H9 (cell line): Measurements from ENCODE around the gene SAMM50. TPM values are rescaled to one million over a fixed set of nuclear protein-coding genes. Genes with fewer than 3 reads are reported as not detected.

ENCODE experiments used
- DNase-seq: peaks from one replicate; pipeline ENCODE4 v3.0.0-alpha.2; 2017
- H2AFZ ChIP-seq: one replicate; pipeline ENCODE4 v1.6.1; 2013; ENCODE audit warnings: mild to moderate bottlenecking, low read length, control low read depth, moderate library complexity
- H2AK5ac ChIP-seq: 2 replicates; pipeline ENCODE4 v1.6.1; 2013; ENCODE audit warnings: low read length, control low read depth, mixed read lengths; ENCODE audit not compliant: insufficient read length
- H2BK120ac ChIP-seq: one replicate; pipeline ENCODE4 v1.6.1; 2013; ENCODE audit warnings: low read depth, mild to moderate bottlenecking, low read length, control low read depth, inconsistent platforms; ENCODE audit not compliant: poor library complexity, severe bottlenecking
- H2BK12ac ChIP-seq: 2 replicates; pipeline ENCODE4 v1.6.1; 2013; ENCODE audit warnings: low read length, control low read depth, mixed read lengths, low read depth; ENCODE audit not compliant: insufficient read length
- H2BK15ac ChIP-seq: 2 replicates; pipeline ENCODE4 v1.6.1; 2013; ENCODE audit warnings: low read depth, low read length, control low read depth
- H2BK20ac ChIP-seq: one replicate; pipeline ENCODE4 v1.6.1; 2013; ENCODE audit warnings: low read depth, mild to moderate bottlenecking, low read length, control low read depth, inconsistent platforms; ENCODE audit not compliant: poor library complexity, severe bottlenecking
- H2BK5ac ChIP-seq: 2 replicates; pipeline ENCODE4 v1.6.1; 2013; ENCODE audit warnings: low read length, control low read depth, mixed read lengths; ENCODE audit not compliant: insufficient read length
- H3K14ac ChIP-seq: 2 replicates; pipeline ENCODE4 v1.6.1; 2013; ENCODE audit warnings: low read length, control low read depth; ENCODE audit not compliant: insufficient read depth
- H3K18ac ChIP-seq: 2 replicates; pipeline ENCODE4 v1.6.1; 2013; ENCODE audit warnings: low read depth, mild to moderate bottlenecking, mixed read lengths, low read length, control low read depth; ENCODE audit not compliant: insufficient read length
- H3K23ac ChIP-seq: 2 replicates; pipeline ENCODE4 v1.6.1; 2013; ENCODE audit warnings: low read length, control low read depth, mixed read lengths, low read depth; ENCODE audit not compliant: insufficient read length
- H3K23me2 ChIP-seq: 2 replicates; pipeline ENCODE4 v1.6.1; 2013; ENCODE audit warnings: low read depth, mild to moderate bottlenecking, mixed read lengths, low read length, control low read depth; ENCODE audit not compliant: insufficient read length, poor library complexity, severe bottlenecking
- H3K27ac ChIP-seq: 2 replicates; pipeline ENCODE4 v1.5.1; 2013; ENCODE audit warnings: low read length, control low read depth, mixed read lengths, low read depth; ENCODE audit not compliant: insufficient read length
- H3K27me3 ChIP-seq: 2 replicates; pipeline ENCODE4 v1.6.1; 2013; ENCODE audit warnings: low read length, control low read depth, inconsistent platforms; ENCODE audit not compliant: insufficient read depth
- H3K4ac ChIP-seq: 2 replicates; pipeline ENCODE4 v1.6.1; 2013; ENCODE audit warnings: low read depth, mild to moderate bottlenecking, control low read depth, inconsistent platforms, low read length, moderate library complexity
- H3K4me1 ChIP-seq: 2 replicates; pipeline ENCODE4 v1.6.1; 2013; ENCODE audit warnings: low read length, control low read depth, inconsistent platforms; ENCODE audit not compliant: insufficient read depth
- H3K4me2 ChIP-seq: 2 replicates; pipeline ENCODE4 v1.6.1; 2013; ENCODE audit warnings: low read length, control low read depth, mixed read lengths; ENCODE audit not compliant: insufficient read length, insufficient read depth
- H3K56ac ChIP-seq: 2 replicates; pipeline ENCODE4 v1.6.1; 2013; ENCODE audit warnings: low read depth, mild to moderate bottlenecking, mixed read lengths, low read length, control low read depth; ENCODE audit not compliant: insufficient read length
- H3K79me1 ChIP-seq: 2 replicates; pipeline ENCODE4 v1.6.1; 2013; ENCODE audit warnings: low read depth, mild to moderate bottlenecking, moderate library complexity, low read length, control low read depth, inconsistent platforms; ENCODE audit not compliant: insufficient read depth, poor library complexity, severe bottlenecking
- H3K79me2 ChIP-seq: 2 replicates; pipeline ENCODE4 v1.6.1; 2013; ENCODE audit warnings: low read length, control low read depth, inconsistent platforms; ENCODE audit not compliant: insufficient read depth
- H3K9ac ChIP-seq: 2 replicates; pipeline ENCODE4 v1.6.1; 2013; ENCODE audit warnings: low read length, control low read depth, mixed read lengths; ENCODE audit not compliant: insufficient read length; ENCODE audit errors: extremely low read depth
- H3K9me3 ChIP-seq: one replicate; pipeline ENCODE4 v1.6.1; 2013; ENCODE audit warnings: low read depth, low read length, inconsistent platforms; ENCODE audit not compliant: control insufficient read depth
- H3T11ph ChIP-seq: one replicate; pipeline ENCODE4 v1.6.1; 2013; ENCODE audit warnings: mild to moderate bottlenecking, low read length, control low read depth, inconsistent platforms
- H4K20me1 ChIP-seq: one replicate; pipeline ENCODE4 v1.6.1; 2013; ENCODE audit not compliant: control insufficient read depth, insufficient read length, insufficient read depth
- H4K5ac ChIP-seq: 2 replicates; pipeline ENCODE4 v1.6.1; 2013; ENCODE audit warnings: low read depth, mild to moderate bottlenecking, mixed read lengths, low read length, control low read depth; ENCODE audit not compliant: insufficient read length
- H4K8ac ChIP-seq: replicated peaks from 2 replicates; pipeline ENCODE4 v1.6.1; 2013; ENCODE audit warnings: low read length, control low read depth, mixed read lengths, low read depth; ENCODE audit not compliant: insufficient read length
- H4K91ac ChIP-seq: 2 replicates; pipeline ENCODE4 v1.6.1; 2013; ENCODE audit warnings: low read depth, mild to moderate bottlenecking, moderate library complexity, mixed read lengths, low read length, control low read depth; ENCODE audit not compliant: insufficient read length
- H3K27ac Mint-ChIP-seq, 3 experiments: 2 replicates in 2 of 3; 3 replicates in 1 of 3; pipeline ENCODE4 v1.8.0; 2020 to 2021; ENCODE audit warnings: mixed read lengths in 3 of 3, mild to moderate bottlenecking in 1 of 3, moderate library complexity in 1 of 3
- H3K27me3 Mint-ChIP-seq: 2 replicates; pipeline ENCODE4 v1.8.0; 2021; ENCODE audit warnings: low read depth, mild to moderate bottlenecking, moderate library complexity, mixed read lengths
- H3K36me3 Mint-ChIP-seq, 3 experiments: 2 replicates in 2 of 3; 3 replicates in 1 of 3; pipeline ENCODE4 v1.8.0; 2020 to 2021; ENCODE audit warnings: low read depth in 3 of 3, mixed read lengths in 3 of 3; ENCODE audit not compliant: insufficient read depth in 1 of 3
- H3K4me1 Mint-ChIP-seq, 2 experiments: 2 replicates each; pipeline ENCODE4 v1.8.0; 2020; ENCODE audit warnings: mixed read lengths in 2 of 2
- H3K4me3 Mint-ChIP-seq, 2 experiments: 2 replicates in 1 of 2; 3 replicates in 1 of 2; pipeline ENCODE4 v1.8.0; 2020 to 2021; ENCODE audit warnings: mild to moderate bottlenecking in 2 of 2, mixed read lengths in 2 of 2, moderate library complexity in 1 of 2
- H3K9me3 Mint-ChIP-seq, 2 experiments: 2 replicates in 1 of 2; 3 replicates in 1 of 2; pipeline ENCODE4 v1.8.0; 2020; ENCODE audit warnings: mild to moderate bottlenecking in 2 of 2, mixed read lengths in 2 of 2, moderate library complexity in 1 of 2
- WGBS: extraction: QIAGEN DNeasy Blood & Tissue Kit; methylation state at CpG from one replicate; pipeline ENCODE4 v1.1.7; 2013; ENCODE audit warnings: missing lambda C conversion rate, low lambda C conversion rate, mixed read lengths; ENCODE audit not compliant: insufficient read length; ENCODE audit errors: extremely low coverage; 5-methylcytosine and 5-hydroxymethylcytosine counted together
- total RNA-seq: library from RNA; stranded (reverse); gene quantifications from 2 replicates; pipeline ENCODE4 v1.2.1, GENCODE V29; 2021
- TF ChIP-seq, protein P1 (sequence below): fragments of 200-600 bp; sonication (generic); conservative IDR thresholded peaks from 3 replicates; pipeline ENCODE4 v1.8.0; 2021; ENCODE audit warnings: antibody characterized with exemption, mild to moderate bottlenecking

SAMM50 gene
- total RNA-seq, 1 experiment from 2014 or later, result 57.2 TPM

- Histone ChIP-seq H3K4ac (no peak overlapping the region), H2BK12ac (no peak overlapping the region), H3T11ph (no peak overlapping the region), H3K18ac (no peak overlapping the region), H2BK15ac (no peak overlapping the region), H2AK5ac (no peak overlapping the region), H3K27ac (no peak overlapping the region), H2AFZ (no peak overlapping the region), H4K91ac (no peak overlapping the region), H4K8ac (no peak overlapping the region), H3K79me1 (no peaks in the 10 kb centered on the region), H4K20me1 (no peaks in the 10 kb centered on the region), H3K9me3 (no peaks in the 10 kb centered on the region), H3K23me2 (peaks cover 8% of the 10 kb centered on the region), H3K4me2 (no peak overlapping the region), H4K5ac (no peak overlapping the region), H2BK120ac (no peak overlapping the region), H3K14ac (no peak overlapping the region), H2BK20ac (no peak overlapping the region), H2BK5ac (no peak overlapping the region), H3K4me1 (no peaks in the 10 kb centered on the region; the same call in 1 of the 2 replicates), H3K27me3 (no peaks in the 10 kb centered on the region), H3K9ac (no peak overlapping the region), H3K56ac (no peak overlapping the region), H3K23ac (no peak overlapping the region), H3K79me2 (no peaks in the 10 kb centered on the region)
- Mint-ChIP-seq H3K4me3 (peak overlapping the region; percentile 65 to 76), H3K4me1 (peaks cover 24 to 32% of the 10 kb centered on the region in 2 experiments), H3K9me3 (no peaks in the 10 kb centered on the region; a peak in 1 of 5 replicates), H3K27ac (peak overlapping the region in 1 of 3 experiments; percentile 19; a peak in 1 of 7 replicates), H3K36me3 (no peaks in the 10 kb centered on the region), H3K27me3 (peaks cover 12% of the 10 kb centered on the region)
- DNase-seq, result no peak
- no CpG with 5 or more reads among the region's 26 CpGs for WGBS
- TF ChIP-seq, protein P1, sequence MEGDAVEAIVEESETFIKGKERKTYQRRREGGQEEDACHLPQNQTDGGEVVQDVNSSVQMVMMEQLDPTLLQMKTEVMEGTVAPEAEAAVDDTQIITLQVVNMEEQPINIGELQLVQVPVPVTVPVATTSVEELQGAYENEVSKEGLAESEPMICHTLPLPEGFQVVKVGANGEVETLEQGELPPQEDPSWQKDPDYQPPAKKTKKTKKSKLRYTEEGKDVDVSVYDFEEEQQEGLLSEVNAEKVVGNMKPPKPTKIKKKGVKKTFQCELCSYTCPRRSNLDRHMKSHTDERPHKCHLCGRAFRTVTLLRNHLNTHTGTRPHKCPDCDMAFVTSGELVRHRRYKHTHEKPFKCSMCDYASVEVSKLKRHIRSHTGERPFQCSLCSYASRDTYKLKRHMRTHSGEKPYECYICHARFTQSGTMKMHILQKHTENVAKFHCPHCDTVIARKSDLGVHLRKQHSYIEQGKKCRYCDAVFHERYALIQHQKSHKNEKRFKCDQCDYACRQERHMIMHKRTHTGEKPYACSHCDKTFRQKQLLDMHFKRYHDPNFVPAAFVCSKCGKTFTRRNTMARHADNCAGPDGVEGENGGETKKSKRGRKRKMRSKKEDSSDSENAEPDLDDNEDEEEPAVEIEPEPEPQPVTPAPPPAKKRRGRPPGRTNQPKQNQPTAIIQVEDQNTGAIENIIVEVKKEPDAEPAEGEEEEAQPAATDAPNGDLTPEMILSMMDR, result no peak
These were observed 70.2 kb downstream of the SAMM50 start for GRCh38 chr22:44025171-44026065.
